Nephron (organoid): Measurements from ENCODE around the gene SGCA.

Experiments used
- H3K27ac Mint-ChIP-seq, 3 experiments: 2 replicates each; pipeline ENCODE4 v1.8.0; 2020; ENCODE audit warnings: mixed read lengths in 3 of 3, mild to moderate bottlenecking in 2 of 3, moderate library complexity in 1 of 3
- H3K27me3 Mint-ChIP-seq: 2 replicates; pipeline ENCODE4 v1.8.0; 2021; ENCODE audit warnings: low read depth, mild to moderate bottlenecking, moderate library complexity, mixed read lengths
- H3K36me3 Mint-ChIP-seq: 2 replicates; pipeline ENCODE4 v1.8.0; 2020; ENCODE audit warnings: low read depth, mixed read lengths
- H3K4me1 Mint-ChIP-seq: 2 replicates; pipeline ENCODE4 v1.8.0; 2020; ENCODE audit warnings: mixed read lengths
- H3K4me3 Mint-ChIP-seq, 3 experiments: 2 replicates each; pipeline ENCODE4 v1.8.0; 2020; ENCODE audit warnings: mild to moderate bottlenecking in 3 of 3, mixed read lengths in 3 of 3, moderate library complexity in 2 of 3
- H3K9me3 Mint-ChIP-seq: 2 replicates; pipeline ENCODE4 v1.8.0; 2020; ENCODE audit warnings: mixed read lengths
- CTCF ChIP-seq, 3 experiments: fragments of 200-600 bp; sonication (generic); IDR thresholded peaks; one replicate each; pipeline ENCODE4 v1.5.0; 2021; ENCODE audit warnings: antibody characterized with exemption in 3 of 3; ENCODE audit not compliant: unreplicated experiment in 3 of 3

The SGCA gene

DNA sequence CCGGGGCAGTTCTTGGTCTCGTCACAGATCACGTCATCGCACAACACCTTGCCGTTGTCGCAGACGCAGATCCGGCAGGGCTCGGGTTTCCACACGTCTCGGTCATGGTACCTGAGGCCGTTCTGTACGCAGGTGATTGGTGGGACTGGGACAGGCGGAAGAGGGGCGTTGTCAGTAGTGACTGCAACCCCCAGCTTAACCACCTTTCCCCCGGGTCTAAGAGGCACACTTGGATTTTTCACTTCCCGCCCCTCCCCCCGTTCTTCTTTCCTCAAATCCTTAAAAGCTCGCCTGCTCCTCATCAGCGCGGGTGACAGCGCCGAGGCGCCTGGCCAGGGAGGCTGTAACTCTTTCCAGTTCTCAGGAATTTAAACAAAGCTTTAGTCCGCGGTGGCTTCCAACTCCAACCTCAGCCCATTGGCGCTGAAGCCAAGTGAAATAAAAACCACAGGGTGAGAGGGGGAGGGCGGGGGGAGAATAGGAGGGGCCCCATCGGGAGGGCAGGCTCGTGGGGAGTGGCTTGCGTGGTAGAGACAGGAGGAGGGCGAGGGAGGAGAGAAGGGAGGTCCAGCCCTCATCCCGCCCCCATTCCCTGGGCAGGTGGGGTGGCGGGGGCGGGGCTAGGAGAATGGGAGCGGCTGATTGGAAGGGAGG is 34.1 kb downstream of the SGCA start:
- no peak for TF ChIP-seq CTCF (IDR thresholded peaks at IDR 0.05; ENCODE audit: unreplicated experiment in 3 of 3)
- Mint-ChIP-seq H3K27ac (peak overlapping the region; percentile 91 to 100 (median 99)), H3K36me3 (peaks cover 39% of the 10 kb centered on the region), H3K27me3 (peaks cover 33% of the 10 kb centered on the region), H3K4me1 (peaks cover 81% of the 10 kb centered on the region), H3K4me3 (peak overlapping the region; percentile 85 to 97 (median 97)), H3K9me3 (no peaks in the 10 kb centered on the region)

DNA sequence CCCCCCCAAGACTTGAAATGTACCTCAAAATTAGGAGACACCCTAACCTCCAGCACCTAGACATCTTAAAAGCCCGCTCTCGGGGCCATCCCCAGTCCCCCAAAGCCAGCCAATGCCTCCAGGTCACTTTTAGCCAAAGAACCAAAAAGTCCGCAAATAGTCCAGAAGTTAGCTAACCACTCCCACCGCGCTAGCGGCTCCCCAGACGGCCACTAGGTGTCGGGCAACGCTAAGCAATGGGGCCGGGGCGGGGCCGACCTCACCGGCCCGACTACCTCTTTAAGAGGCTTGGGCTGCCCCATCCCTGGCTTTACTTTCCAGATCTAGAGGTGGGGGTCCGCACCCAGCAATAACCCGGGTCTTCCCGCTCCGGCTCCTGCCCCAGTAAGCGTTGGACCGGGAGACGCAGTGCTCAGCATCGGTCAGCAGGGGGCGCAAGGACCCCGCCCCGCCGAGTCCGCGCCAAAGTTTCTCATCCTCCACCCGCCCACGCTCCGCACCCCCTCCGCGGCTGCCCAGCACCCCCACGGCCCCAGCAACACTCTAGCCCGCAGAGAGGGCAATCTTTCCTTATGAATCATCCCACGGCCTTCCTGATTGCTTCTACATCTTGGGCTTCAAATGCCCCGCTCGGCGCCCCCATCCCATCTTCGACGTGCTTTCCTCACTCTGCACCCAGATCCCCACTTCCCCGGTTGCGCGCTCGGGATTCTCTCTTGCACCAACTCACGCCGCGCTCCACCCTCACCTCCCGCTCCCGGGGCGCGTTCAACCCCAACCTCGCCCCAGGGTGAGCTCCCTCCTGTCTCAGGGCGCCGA is 34.9 kb downstream of the SGCA start:
- Mint-ChIP-seq H3K27ac (peak overlapping the region; percentile 91 to 100 (median 99)), H3K4me3 (peak overlapping the region; percentile 85 to 97 (median 97)), H3K4me1 (peaks cover 82% of the 10 kb centered on the region), H3K27me3 (peaks cover 39% of the 10 kb centered on the region), H3K9me3 (no peaks in the 10 kb centered on the region), H3K36me3 (peaks cover 33% of the 10 kb centered on the region)
- TF ChIP-seq CTCF (IDR thresholded peaks at IDR 0.05; ENCODE audit: unreplicated experiment in 3 of 3) = peak; percentile 100

- H3K4me1 Mint-ChIP-seq = peaks cover 83% of the 10 kb centered on the region
- no peaks in the 10 kb centered on the region for H3K9me3 Mint-ChIP-seq
- peak within 1 kb of the TSS; percentile 85 to 97 (median 97) for H3K4me3 Mint-ChIP-seq
- peaks cover 29% of the 10 kb centered on the region for H3K36me3 Mint-ChIP-seq
- peaks cover 40% of the 10 kb centered on the region for H3K27me3 Mint-ChIP-seq
- TF ChIP-seq CTCF (IDR thresholded peaks at IDR 0.05; ENCODE audit: unreplicated experiment in 3 of 3) = no peak
- peak within 1 kb of the TSS; percentile 91 to 100 (median 99) for H3K27ac Mint-ChIP-seq
These were observed 35.6 kb downstream of the SGCA start, which contains the start of gene COL1A1 for GRCh38 chr17:50201276-50201854. Gene COL1A1 (minus strand): TSS chr17:50201631. CDS start chr17:50201513, 118 bp downstream.

DNA sequence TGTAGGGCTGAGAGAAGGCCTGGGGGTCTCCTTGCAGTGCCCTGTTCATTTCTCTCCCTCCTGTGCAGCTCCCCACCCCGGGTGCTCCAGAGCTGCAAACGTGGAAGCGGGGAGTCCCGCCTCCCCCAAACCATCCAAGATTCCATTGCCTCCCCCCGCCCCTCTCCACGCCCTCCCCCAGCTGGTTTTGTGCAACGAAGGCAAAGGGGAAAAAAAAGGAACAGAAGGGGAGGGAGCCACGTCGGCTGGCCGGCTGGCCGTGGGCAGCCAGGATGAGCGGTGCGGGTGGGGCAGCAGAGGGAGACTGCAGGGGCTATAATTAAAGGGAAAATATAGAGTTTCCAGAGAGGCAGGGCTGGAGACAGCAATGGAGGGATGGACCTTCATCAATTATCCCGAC is 37.3 kb downstream of the SGCA start:
- Mint-ChIP-seq H3K27ac (peak overlapping the region; percentile 37 to 100 (median 99)), H3K27me3 (peaks cover 38% of the 10 kb centered on the region), H3K4me3 (peak overlapping the region; percentile 85 to 97 (median 97)), H3K4me1 (peaks cover 85% of the 10 kb centered on the region), H3K36me3 (peaks cover 14% of the 10 kb centered on the region), H3K9me3 (no peaks in the 10 kb centered on the region)
- no peak for TF ChIP-seq CTCF (IDR thresholded peaks at IDR 0.05; ENCODE audit: unreplicated experiment in 3 of 3)

GRCh38 chr17:50203604-50204345 is 38.0 kb downstream of the SGCA start:
- H3K4me3 Mint-ChIP-seq = peak overlapping the region in 2 of 3 experiments; percentile 65 to 97
- no peaks in the 10 kb centered on the region for H3K9me3 Mint-ChIP-seq
- peaks cover 41% of the 10 kb centered on the region for H3K27me3 Mint-ChIP-seq
- TF ChIP-seq CTCF (IDR thresholded peaks at IDR 0.05; ENCODE audit: unreplicated experiment in 3 of 3) = no peak
- peaks cover 7% of the 10 kb centered on the region for H3K36me3 Mint-ChIP-seq
- H3K27ac Mint-ChIP-seq = peak overlapping the region; percentile 63 to 100 (median 99)
- peaks cover 85% of the 10 kb centered on the region for H3K4me1 Mint-ChIP-seq
